ENCODE data around the gene MAGEB18.

- TF ChIP-seq CTCF (conservative IDR thresholded peaks at IDR 0.05; ENCODE audit: low read depth, low read length) (no peak), EZH2 (IDR thresholded peaks at IDR 0.05; ENCODE audit: low read length, unreplicated experiment) (no peak), EZH2phosphoT487 (IDR thresholded peaks at IDR 0.05; ENCODE audit: borderline replicate concordance, low read length) (no peak)
Observed at GRCh38 chrX:26160301-26160700, 22.2 kb downstream of the MAGEB18 start, which contains the start of gene MAGEB6B.

Data from PC-3 (cell line).